Peyer's patch (tissue), 4 donors: ENCODE data around the gene UBASH3B.

ENCODE experiments used
- CTCF ChIP-seq, 6 experiments: fragments of 450-650 bp in 4 of 6; fragments of 200-600 bp in 2 of 6; sonication (generic) in 1 of 6; IDR thresholded peaks; one replicate each; pipeline ENCODE4 v1.5.1; 2017 to 2019; ENCODE audit warnings: antibody characterized with exemption in 6 of 6, mild to moderate bottlenecking in 3 of 6, moderate library complexity in 1 of 6
- POLR2A ChIP-seq, 2 donors: fragments of 450-650 bp; IDR thresholded peaks; one replicate each; pipeline ENCODE4 v1.5.1; 2017; ENCODE audit warnings: antibody characterized with exemption in 2 of 2, mild to moderate bottlenecking in 2 of 2, moderate library complexity in 2 of 2

- TF ChIP-seq CTCF (IDR thresholded peaks at IDR 0.05) (no peak), POLR2A (IDR thresholded peaks at IDR 0.05) (no peak)
Observed at GRCh38 chr11:122705396-122705795, 49.9 kb downstream of the UBASH3B start.
